Islet precursor cell (in vitro differentiated cells): ENCODE results near the gene MAPKAP1.

Experiments
- DNase-seq: peaks from one replicate; pipeline ENCODE4 v3.0.0-alpha.2; 2018

Gene MAPKAP1

GRCh38 chr9:125510980-125511379, 196.0 kb downstream of the MAPKAP1 start:
- no peak for DNase-seq

- DNase-seq = peak; percentile 45
Measured at GRCh38 chr9:125509476-125509875, 197.5 kb downstream of the MAPKAP1 start.

- DNase-seq = no peak
Measured at GRCh38 chr9:125508249-125508648, 198.8 kb downstream of the MAPKAP1 start.

GRCh38 chr9:125507226-125507625, 199.8 kb downstream of the MAPKAP1 start:
- no peak for DNase-seq

- DNase-seq = peak; percentile 54
Measured at GRCh38 chr9:125505988-125506438, 201.0 kb downstream of the MAPKAP1 start.

- DNase-seq = no peak
Measured at GRCh38 chr9:125504616-125505015, 202.4 kb downstream of the MAPKAP1 start.

- DNase-seq = peak; percentile 2
Measured at GRCh38 chr9:125497906-125498305, 209.1 kb downstream of the MAPKAP1 start.

- peak; percentile 2 for DNase-seq
Measured at GRCh38 chr9:125497478-125497877, 209.5 kb downstream of the MAPKAP1 start.

GRCh38 chr9:125496313-125496834, 210.6 kb downstream of the MAPKAP1 start:
- DNase-seq = peak; percentile 24

GRCh38 chr9:125495172-125496119, 211.6 kb downstream of the MAPKAP1 start:
- peak; percentile 95 for DNase-seq

GRCh38 chr9:125494653-125494915, 212.4 kb downstream of the MAPKAP1 start:
- DNase-seq = peak; percentile 53

GRCh38 chr9:125493881-125494652, 212.9 kb downstream of the MAPKAP1 start:
- peak; percentile 51 for DNase-seq

GRCh38 chr9:125493384-125493783, 213.6 kb downstream of the MAPKAP1 start:
- DNase-seq = peak; percentile 18

GRCh38 chr9:125492719-125493118, 214.3 kb downstream of the MAPKAP1 start:
- DNase-seq = peak; percentile 22

- no peak for DNase-seq
Measured at GRCh38 chr9:125487842-125488241, 219.2 kb downstream of the MAPKAP1 start.

GRCh38 chr9:125486576-125486975, 220.4 kb downstream of the MAPKAP1 start:
- DNase-seq = no peak

GRCh38 chr9:125486152-125486508, 220.9 kb downstream of the MAPKAP1 start:
- DNase-seq = no peak

- peak; percentile 15 for DNase-seq
Measured at GRCh38 chr9:125485471-125486151, 221.4 kb downstream of the MAPKAP1 start.

GRCh38 chr9:125484350-125485282, 222.4 kb downstream of the MAPKAP1 start:
- no peak for DNase-seq

- no peak for DNase-seq
Measured at GRCh38 chr9:125483697-125484096, 223.3 kb downstream of the MAPKAP1 start.

- DNase-seq = no peak
Measured at GRCh38 chr9:125479846-125480615, 227.0 kb downstream of the MAPKAP1 start.
